Measurements from ENCODE around the gene EPHB3. TPM values are rescaled to one million over a fixed set of nuclear protein-coding genes. Genes with fewer than 3 reads are reported as not detected.

EPHB3 gene
- total RNA-seq (2014; rRNA removed; shearing (Covaris generic)), result 0.37 and 0.67 TPM in 2 replicates
- 1.8 and 2.1 TPM in 2 replicates for polyA plus RNA-seq (2015; cell fraction: cytosol; rRNA removed)
- 3.2 TPM in 2 replicates for polyA plus RNA-seq (2015; cell fraction: nucleus; rRNA removed)

DNA sequence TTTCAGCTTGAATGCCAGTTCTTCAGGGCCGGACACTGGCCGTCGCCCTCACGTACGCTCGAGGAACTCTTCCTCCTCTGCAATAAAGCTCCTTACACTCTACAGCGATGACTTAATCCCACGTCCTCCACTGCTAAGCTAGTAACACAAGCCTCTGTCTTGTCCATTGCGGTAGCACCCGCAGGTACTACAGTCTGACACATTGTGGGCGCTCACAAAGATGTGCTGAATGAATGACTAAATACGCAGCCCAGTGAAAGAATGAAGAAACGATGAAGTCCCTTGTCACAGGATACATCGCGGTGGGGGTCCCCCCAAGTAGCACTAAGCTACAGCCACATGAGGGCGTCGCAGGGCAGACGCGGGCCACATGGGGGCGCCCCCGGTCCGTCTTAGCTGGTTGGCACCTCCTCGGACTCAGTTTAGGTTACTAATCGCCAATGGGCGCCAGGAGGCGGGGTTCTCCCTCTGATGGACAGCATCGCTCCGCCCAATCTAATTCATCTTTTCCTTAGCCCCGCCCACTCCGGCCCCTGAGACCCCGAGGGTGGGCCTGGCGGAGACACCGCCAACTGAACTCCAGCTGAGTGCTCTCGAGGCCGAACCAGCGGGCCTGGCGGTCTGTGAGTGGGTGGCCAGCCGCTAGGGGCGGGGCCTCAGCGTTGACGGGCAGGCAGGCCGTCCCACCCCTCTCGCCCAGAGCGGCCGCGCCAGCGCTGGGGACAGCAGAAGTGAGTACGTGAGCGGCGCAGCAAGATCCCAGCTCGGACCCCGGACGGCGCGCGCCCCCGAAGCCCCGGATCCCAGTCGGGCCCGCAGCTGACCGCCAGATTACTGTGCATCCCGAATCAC, at the start of gene EPHB3:
Gene EPHB3, plus strand, starts transcription at position 725 of the 852 bp plus-strand sequence. CDS start 451 bp downstream, outside the sequence.
- peak; percentile 99 for DNase-seq (ENCODE audit: low read depth, low spot score)
- in situ Hi-C loops (cut with HindIII; ENCODE audit: low pct_unique_long_range_greater_than_20kb, low sequenced_read_pairs), result no loop called here

DNA sequence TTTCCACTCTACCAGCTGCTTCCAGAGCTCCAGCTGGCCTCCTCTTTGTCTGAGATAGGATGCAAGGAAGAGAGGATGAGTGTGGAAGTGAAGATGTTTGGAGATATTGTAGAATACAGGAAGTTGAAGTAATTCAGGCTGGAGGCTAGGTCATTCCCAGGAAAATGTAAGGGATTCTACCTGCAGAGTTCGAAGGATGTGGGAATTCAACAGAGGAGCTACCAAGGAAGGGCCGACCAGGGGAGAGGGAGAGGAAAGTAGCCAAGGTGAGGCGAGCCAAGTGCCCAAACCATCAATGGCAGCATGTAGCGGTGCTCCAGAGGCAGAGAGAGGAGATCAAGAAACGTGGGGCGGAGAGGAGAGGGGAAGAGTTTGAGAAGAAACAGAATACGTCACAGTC, 49.0 kb upstream of the EPHB3 start:
- no peak for DNase-seq (ENCODE audit: low read depth, low spot score)
- in situ Hi-C loops (cut with HindIII; ENCODE audit: low pct_unique_long_range_greater_than_20kb, low sequenced_read_pairs), result no loop called here

DNA sequence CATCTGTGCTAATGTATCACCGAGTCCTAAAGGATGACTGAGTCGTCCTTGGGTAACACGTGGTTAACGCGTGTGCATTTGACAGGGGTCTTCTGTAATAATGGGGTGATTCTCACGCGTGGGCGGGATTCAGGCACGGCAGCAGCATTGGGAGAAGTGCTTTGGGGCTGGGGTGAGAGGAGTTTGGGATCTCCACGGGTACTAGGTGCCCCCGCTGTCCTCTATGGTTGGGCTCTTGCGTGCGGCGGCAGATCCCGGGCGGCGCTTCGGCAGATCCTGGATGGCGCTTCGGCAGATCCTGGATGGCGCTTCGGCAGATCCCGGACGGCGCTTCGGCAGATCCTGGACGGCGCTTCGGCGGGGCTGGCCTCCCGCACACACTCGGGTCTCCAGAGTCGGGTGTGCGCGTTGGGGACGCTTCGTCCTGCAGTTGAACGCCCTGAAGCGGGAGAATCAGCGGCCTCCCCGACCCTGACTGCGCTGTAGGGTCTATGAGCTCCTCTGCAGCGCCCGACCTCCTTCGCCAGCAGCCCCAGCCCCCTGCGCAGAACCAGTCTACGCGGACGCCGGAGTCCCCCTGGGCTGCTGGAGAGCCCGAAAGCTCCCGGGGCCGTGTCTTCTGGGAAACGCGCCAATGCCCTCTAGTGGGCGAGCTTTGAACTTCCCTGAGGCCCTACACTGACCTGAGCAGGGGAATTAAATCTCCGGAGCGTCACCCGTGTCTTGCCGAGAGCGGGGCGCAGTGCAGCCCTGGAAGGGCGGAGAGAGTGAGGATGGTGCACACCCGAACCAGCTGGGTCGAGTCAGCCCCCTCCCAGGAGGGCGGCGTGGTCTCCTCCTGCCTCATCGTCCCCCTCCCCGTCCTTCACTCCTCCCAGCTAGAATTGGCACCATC, 48.1 kb upstream of the EPHB3 start:
- in situ Hi-C loops (cut with HindIII; ENCODE audit: low pct_unique_long_range_greater_than_20kb, low sequenced_read_pairs), result no loop called here

GRCh38 chr3:184514171-184514490, 47.5 kb upstream of the EPHB3 start:
- in situ Hi-C loops (cut with HindIII; ENCODE audit: low pct_unique_long_range_greater_than_20kb, low sequenced_read_pairs), result no loop called here
- DNase-seq (ENCODE audit: low read depth, low spot score), result no peak

More for the DNA sequence above, 48.1 kb upstream of the EPHB3 start:
- DNase-seq (ENCODE audit: low read depth, low spot score), result peak; percentile 82

GRCh38 chr3:184523825-184524615, 37.6 kb upstream of the EPHB3 start:
- DNase-seq (ENCODE audit: low read depth, low spot score), result peak; percentile 55
- in situ Hi-C loops (cut with HindIII; ENCODE audit: low pct_unique_long_range_greater_than_20kb, low sequenced_read_pairs), result no loop called here

- in situ Hi-C loops (cut with HindIII; ENCODE audit: low pct_unique_long_range_greater_than_20kb, low sequenced_read_pairs), result loop anchor here (25.0 kb wide), 1 partner anchor 163 kb away; the partner anchor contains the start of genes CLCN2 and POLR2H
- DNase-seq (ENCODE audit: low read depth, low spot score), result no peak
These were observed 36.6 kb upstream of the EPHB3 start for GRCh38 chr3:184524981-184525336.

- in situ Hi-C loops (cut with HindIII; ENCODE audit: low pct_unique_long_range_greater_than_20kb, low sequenced_read_pairs), result loop anchor here (25.0 kb wide), 1 partner anchor 163 kb away; the partner anchor contains the start of genes CLCN2 and POLR2H
- no peak for DNase-seq (ENCODE audit: low read depth, low spot score)
These were observed 36.1 kb upstream of the EPHB3 start for GRCh38 chr3:184525337-184526087.

- DNase-seq (ENCODE audit: low read depth, low spot score), result no peak
- in situ Hi-C loops (cut with HindIII; ENCODE audit: low pct_unique_long_range_greater_than_20kb, low sequenced_read_pairs), result loop anchor here (25.0 kb wide), 1 partner anchor 164 kb away; the partner anchor contains the start of genes CLCN2 and POLR2H
These were observed 35.5 kb upstream of the EPHB3 start for GRCh38 chr3:184526088-184526433.

DNA sequence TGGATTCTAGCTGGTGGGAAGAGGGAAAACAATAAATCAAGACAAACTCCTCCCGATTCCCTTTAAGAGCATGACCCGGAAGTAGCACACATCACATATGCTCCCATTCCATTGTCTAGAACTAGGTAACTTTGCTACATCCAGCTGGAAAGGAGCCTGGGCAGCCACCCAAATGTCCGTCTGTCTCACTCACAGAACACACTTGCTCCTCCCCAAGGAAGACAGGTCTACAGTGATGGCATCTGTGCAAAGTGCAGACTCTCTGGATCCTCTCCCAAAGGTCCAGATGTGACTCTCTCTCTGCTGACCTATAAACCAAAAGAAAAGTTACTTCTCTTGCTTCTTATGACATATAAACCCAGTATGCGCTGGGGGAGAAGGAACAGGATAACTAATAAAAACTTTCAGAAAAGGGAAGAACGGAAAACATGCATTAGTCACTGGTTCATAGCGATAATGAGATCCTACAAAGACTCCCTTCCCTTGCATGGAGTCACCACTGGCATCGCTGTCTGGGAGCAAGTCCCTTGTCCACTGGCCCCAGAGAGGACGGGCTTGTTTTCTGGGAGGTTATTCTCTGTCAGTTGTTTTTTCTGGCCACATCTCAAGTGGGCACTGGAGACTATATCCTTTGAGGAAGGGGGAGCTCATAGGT, 29.8 kb upstream of the EPHB3 start:
- DNase-seq (ENCODE audit: low read depth, low spot score), result no peak
- in situ Hi-C loops (cut with HindIII; ENCODE audit: low pct_unique_long_range_greater_than_20kb, low sequenced_read_pairs), result loop anchor here (25.0 kb wide), 1 partner anchor 169 kb away; the partner anchor contains the start of genes CLCN2 and POLR2H

DNA sequence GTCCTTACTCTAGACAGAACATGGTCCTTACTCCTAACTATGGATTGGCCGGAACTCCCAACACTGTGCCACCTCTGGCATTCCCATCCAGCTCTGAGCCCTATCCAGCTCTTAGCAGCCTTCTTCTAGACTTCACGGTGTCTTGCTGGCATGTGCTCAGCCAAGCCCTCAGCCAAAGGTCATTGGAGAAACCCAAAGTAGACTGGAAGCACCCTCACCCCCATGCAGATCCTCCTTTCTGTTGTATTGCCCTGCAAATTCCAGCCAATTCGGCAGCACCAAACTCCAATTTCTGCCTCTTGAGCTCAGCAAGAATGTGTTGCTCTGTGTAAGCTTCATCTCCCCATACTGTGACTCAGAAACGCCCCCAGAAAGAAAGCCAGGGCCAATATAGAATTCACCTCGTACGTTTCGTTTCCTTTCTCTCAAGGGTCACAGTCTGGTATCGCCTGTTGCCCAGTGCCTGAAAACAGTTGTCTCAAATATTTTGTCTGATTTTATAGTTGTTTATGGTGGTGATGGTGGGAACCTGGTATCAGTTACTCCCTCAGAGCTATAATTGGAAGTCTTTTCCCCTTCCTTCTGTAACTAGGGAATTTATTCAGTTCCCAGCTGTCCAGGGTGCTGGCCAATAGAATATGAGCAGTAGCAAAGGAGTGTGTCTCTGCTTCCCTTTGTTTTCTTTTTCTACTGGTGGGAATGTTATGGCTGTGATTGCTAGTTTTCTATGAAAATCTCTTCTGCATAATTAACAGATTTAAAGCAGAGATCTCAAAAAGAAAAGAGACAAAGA, 28.4 kb upstream of the EPHB3 start:
- in situ Hi-C loops (cut with HindIII; ENCODE audit: low pct_unique_long_range_greater_than_20kb, low sequenced_read_pairs), result loop anchor here (25.0 kb wide), 1 partner anchor 171 kb away; the partner anchor contains the start of genes CLCN2 and POLR2H
- DNase-seq (ENCODE audit: low read depth, low spot score), result no peak

DNA sequence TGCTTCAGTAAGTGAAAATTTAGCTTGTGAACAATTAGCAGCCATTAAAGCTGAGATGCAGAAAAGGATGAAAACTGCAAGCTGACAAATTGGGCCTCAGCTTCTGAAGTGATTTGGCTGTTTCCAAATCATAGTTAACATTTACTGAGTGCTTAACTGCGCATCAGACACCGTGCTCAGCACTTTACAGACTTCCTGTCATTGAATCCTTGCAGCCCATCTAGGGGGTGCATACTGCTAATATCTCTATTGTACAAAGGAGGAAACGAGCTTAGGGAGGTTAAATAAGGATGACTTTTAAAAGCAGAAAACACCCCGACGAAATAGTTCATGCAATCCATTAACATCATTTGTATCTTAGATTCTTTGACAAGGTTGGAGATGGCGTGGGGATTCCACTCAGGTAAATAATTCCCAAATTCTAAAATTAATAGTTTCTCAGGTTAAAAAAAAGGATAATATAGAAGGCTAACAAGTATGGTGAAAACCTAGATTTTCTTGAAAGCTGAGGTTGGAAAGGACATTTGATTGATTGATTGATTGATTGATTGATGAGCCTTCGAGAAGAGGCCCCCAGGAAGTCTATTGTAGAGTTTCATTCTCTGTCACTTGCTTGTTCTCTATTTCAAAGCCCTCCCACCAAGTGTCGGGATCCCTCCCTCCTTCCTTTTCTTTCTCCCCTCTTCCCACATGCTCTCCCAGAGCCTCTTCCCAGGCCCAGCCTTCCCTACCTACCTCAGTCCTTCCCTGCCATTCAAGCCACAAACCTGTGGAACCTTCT, 23.5 kb upstream of the EPHB3 start:
- no peak for DNase-seq (ENCODE audit: low read depth, low spot score)
- in situ Hi-C loops (cut with HindIII; ENCODE audit: low pct_unique_long_range_greater_than_20kb, low sequenced_read_pairs), result loop anchor here (25.0 kb wide), 1 partner anchor 176 kb away; the partner anchor contains the start of genes CLCN2 and POLR2H

GRCh38 chr3:184538666-184539431, 22.7 kb upstream of the EPHB3 start:
- DNase-seq (ENCODE audit: low read depth, low spot score), result no peak
- in situ Hi-C loops (cut with HindIII; ENCODE audit: low pct_unique_long_range_greater_than_20kb, low sequenced_read_pairs), result loop anchor here (25.0 kb wide), 1 partner anchor 177 kb away; the partner anchor contains the start of genes CLCN2 and POLR2H

DNA sequence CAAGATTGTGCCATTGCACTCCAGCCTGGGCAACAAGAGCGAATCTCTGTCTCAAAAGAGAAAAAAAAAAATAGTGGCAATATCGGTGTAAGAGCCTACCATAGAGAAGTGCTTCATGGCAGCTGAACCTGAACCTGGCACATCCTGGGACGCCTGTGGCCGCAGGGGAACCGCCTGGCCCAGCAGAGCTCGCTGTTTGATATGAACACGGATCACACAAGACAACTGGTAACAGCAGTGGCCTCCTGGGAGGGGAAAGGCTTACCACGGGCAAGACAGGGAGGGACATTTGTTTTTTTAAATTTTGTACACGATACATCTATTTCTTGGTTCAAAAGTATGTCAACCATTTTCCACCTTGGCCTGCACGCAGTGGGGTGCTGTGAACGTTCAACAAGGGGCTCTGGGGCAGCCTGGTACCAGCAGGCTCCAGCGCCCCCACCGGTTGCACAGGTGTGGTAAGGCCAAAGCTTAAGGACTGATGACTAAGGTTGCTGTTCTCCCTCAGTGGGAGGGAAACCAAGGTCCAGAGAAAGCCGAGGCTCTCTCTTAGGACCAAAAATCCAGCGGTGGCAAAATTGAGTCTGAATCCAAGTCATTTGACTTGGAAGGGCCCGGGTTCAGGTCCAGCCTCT, 21.7 kb upstream of the EPHB3 start:
- no peak for DNase-seq (ENCODE audit: low read depth, low spot score)
- in situ Hi-C loops (cut with HindIII; ENCODE audit: low pct_unique_long_range_greater_than_20kb, low sequenced_read_pairs), result loop anchor here (25.0 kb wide), 1 partner anchor 178 kb away; the partner anchor contains the start of genes CLCN2 and POLR2H
